ENCODE measurements around the gene WIZ. TPM values are rescaled to one million over a fixed set of nuclear protein-coding genes. Genes with fewer than 3 reads are reported as not detected.

Gene WIZ
- total and polyA plus RNA-seq, 2 of the 4 experiments (the other 2 are of a cell fraction): 0.90 to 27.1 TPM

DNA sequence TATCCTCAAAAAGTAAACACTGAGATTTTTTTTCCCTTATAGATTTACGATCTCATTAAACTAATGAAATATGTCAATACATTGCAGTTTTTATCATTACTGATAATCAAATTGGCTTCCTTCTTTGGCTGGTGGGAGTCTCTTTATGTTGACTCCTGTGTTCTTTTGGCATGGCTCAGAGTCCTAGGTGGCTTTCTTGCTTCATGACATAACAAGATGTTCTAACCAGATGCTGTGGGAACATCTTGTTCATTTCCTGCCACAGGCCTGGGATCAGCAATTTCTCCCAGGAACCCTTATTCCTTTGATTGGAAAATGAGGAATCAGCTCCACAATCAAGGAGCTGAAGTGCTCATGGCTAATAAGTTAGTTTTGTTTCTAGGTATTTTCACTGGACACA lies 45.4 kb upstream of the WIZ start:
- Histone ChIP-seq H2AK5ac (ENCODE audit: low read depth, low read length) (no peak overlapping the region), H3K9ac (ENCODE audit: low read depth, low read length) (no peak overlapping the region), H4K8ac (ENCODE audit: low read depth in 2 of 2, low read length in 2 of 2) (no peak overlapping the region), H3K14ac (replicated peaks; ENCODE audit: low read depth, low read length) (no peak overlapping the region), H3K36me3 (ENCODE audit: control insufficient read depth, insufficient read depth, low read length) (no peaks in the 10 kb centered on the region), H3K9me3 (ENCODE audit: control insufficient read depth, insufficient read depth, low read length) (no peaks in the 10 kb centered on the region), H3K27me3 (ENCODE audit: control insufficient read depth, insufficient read depth, low read length) (no peaks in the 10 kb centered on the region), H3K23ac (ENCODE audit: low read depth, low read length) (no peak overlapping the region), H4K5ac (ENCODE audit: low read depth, low read length) (no peak overlapping the region), H3K4me3 (ENCODE audit: insufficient read depth, low read depth, low read length) (no peak overlapping the region), H4K91ac (ENCODE audit: insufficient read depth, low read depth, low read length) (no peak overlapping the region), H3K9me1 (ENCODE audit: insufficient read depth, low read length) (no peaks in the 10 kb centered on the region), H4K20me1 (ENCODE audit: insufficient read depth, low read length) (no peaks in the 10 kb centered on the region), H2BK20ac (ENCODE audit: low read depth, low read length) (no peak overlapping the region), H3K4me2 (ENCODE audit: low read depth, low read length) (no peak overlapping the region), H3K79me1 (ENCODE audit: low read depth in 1 of 2, low read length in 2 of 2) (no peaks in the 10 kb centered on the region), H3K18ac (ENCODE audit: low read depth, low read length) (no peak overlapping the region), H2BK15ac (ENCODE audit: low read depth, low read length) (no peak overlapping the region), H2AFZ (replicated peaks; ENCODE audit: low read length, poor library complexity) (no peak overlapping the region), H2BK120ac (ENCODE audit: low read depth, low read length) (no peak overlapping the region), H2BK5ac (ENCODE audit: low read depth, low read length, poor library complexity, severe bottlenecking) (no peak overlapping the region), H3K4ac (ENCODE audit: low read depth, low read length) (no peak overlapping the region), H2AK9ac (replicated peaks; ENCODE audit: low read depth, low read length, poor library complexity) (no peak overlapping the region), H3K56ac (ENCODE audit: extremely low read depth, insufficient read depth, low read length) (no peak overlapping the region), H3K27ac (ENCODE audit: insufficient read depth, low read length) (no peak overlapping the region), H3K4me1 (ENCODE audit: control insufficient read depth, insufficient read depth, low read length) (no peaks in the 10 kb centered on the region)
- intact Hi-C loops (cut with micrococcal nuclease) (no loop called here), in situ Hi-C loops (cut with MboI; ENCODE audit: low sequenced_read_pairs) (no loop called here), dilution Hi-C loops (cut with HindIII; ENCODE audit: low sequenced_read_pairs, unreplicated experiment) (no loop called here)
- ATAC-seq (ENCODE audit: low read depth) (no peak), DNase-seq (no peak)
- TF ChIP-seq RAD21 (IDR thresholded peaks at IDR 0.05; ENCODE audit: low read length) (no peak), FOS (IDR thresholded peaks at IDR 0.05; ENCODE audit: low read depth, low read length) (no peak), NFE2L2 (IDR thresholded peaks at IDR 0.05; ENCODE audit: low read depth, low read length) (no peak), POLR2A (IDR thresholded peaks at IDR 0.05; ENCODE audit: low read depth, low read length) (no peak), BHLHE40 (IDR thresholded peaks at IDR 0.05; ENCODE audit: low read depth, low read length) (no peak), CHD1 (IDR thresholded peaks at IDR 0.05; ENCODE audit: low read depth, low read length) (no peak), MXI1 (IDR thresholded peaks at IDR 0.05; ENCODE audit: borderline replicate concordance, low read depth, low read length) (no peak), RCOR1 (IDR thresholded peaks at IDR 0.05; ENCODE audit: insufficient replicate concordance, low read length) (no peak), RFX5 (IDR thresholded peaks at IDR 0.05; ENCODE audit: low read depth, low read length) (no peak), CEBPB (IDR thresholded peaks at IDR 0.05; ENCODE audit: low read depth, low read length) (no peak)
- TF ChIP-seq, protein P1, sequence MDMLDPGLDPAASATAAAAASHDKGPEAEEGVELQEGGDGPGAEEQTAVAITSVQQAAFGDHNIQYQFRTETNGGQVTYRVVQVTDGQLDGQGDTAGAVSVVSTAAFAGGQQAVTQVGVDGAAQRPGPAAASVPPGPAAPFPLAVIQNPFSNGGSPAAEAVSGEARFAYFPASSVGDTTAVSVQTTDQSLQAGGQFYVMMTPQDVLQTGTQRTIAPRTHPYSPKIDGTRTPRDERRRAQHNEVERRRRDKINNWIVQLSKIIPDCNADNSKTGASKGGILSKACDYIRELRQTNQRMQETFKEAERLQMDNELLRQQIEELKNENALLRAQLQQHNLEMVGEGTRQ (IDR thresholded peaks at IDR 0.05; ENCODE audit: low read depth, low read length): no peak
- TF ChIP-seq, protein P2, sequence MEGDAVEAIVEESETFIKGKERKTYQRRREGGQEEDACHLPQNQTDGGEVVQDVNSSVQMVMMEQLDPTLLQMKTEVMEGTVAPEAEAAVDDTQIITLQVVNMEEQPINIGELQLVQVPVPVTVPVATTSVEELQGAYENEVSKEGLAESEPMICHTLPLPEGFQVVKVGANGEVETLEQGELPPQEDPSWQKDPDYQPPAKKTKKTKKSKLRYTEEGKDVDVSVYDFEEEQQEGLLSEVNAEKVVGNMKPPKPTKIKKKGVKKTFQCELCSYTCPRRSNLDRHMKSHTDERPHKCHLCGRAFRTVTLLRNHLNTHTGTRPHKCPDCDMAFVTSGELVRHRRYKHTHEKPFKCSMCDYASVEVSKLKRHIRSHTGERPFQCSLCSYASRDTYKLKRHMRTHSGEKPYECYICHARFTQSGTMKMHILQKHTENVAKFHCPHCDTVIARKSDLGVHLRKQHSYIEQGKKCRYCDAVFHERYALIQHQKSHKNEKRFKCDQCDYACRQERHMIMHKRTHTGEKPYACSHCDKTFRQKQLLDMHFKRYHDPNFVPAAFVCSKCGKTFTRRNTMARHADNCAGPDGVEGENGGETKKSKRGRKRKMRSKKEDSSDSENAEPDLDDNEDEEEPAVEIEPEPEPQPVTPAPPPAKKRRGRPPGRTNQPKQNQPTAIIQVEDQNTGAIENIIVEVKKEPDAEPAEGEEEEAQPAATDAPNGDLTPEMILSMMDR (conservative IDR thresholded peaks at IDR 0.05; ENCODE audit: low read depth, low read length): no peak
- TF ChIP-seq, protein P3, sequence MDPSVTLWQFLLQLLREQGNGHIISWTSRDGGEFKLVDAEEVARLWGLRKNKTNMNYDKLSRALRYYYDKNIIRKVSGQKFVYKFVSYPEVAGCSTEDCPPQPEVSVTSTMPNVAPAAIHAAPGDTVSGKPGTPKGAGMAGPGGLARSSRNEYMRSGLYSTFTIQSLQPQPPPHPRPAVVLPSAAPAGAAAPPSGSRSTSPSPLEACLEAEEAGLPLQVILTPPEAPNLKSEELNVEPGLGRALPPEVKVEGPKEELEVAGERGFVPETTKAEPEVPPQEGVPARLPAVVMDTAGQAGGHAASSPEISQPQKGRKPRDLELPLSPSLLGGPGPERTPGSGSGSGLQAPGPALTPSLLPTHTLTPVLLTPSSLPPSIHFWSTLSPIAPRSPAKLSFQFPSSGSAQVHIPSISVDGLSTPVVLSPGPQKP (IDR thresholded peaks at IDR 0.05; ENCODE audit: borderline replicate concordance, low read depth, low read length): no peak
- ChIA-PET POLR2A (ENCODE audit: unreplicated experiment) (no interaction called here), CTCF (no interaction called here)
- no CpG with 5 or more reads among the region's 1 CpG for WGBS, 2 experiments (ENCODE audit: extremely low coverage in 2 of 2, insufficient read length in 1 of 2)
- no TSS peak for BruUV-seq (replicated peaks)

Measured in IMR-90 (cell line).